Nucleus accumbens (tissue), 56 donors: Measurements from ENCODE around the gene DPEP3.
"Not testable (repeated sequence)": the region's sequence is repeated elsewhere in the genome, so short reads cannot be mapped to it uniquely, and the experiment has no call there.

Experiments
- DNase-seq, 56 donors: peaks; one replicate each; lab custom pipeline; 2025; lab: John Stamatoyannopoulos, UW

DPEP3 gene

GRCh38 chr16:67995423-67995822, 15.1 kb upstream of the DPEP3 start:
- DNase-seq = no peak

- not testable (repeated sequence) for DNase-seq
These were observed 13.7 kb upstream of the DPEP3 start for GRCh38 chr16:67994040-67994408.

GRCh38 chr16:67993207-67994039, 13.1 kb upstream of the DPEP3 start:
- DNase-seq = peak in 46 of 56 donors; percentile 3 to 75 (median 34)

GRCh38 chr16:67992661-67993206, 12.4 kb upstream of the DPEP3 start:
- no peak for DNase-seq

- DNase-seq = no peak
These were observed 9.7 kb upstream of the DPEP3 start for GRCh38 chr16:67990018-67990386.

- no peak for DNase-seq
These were observed 9.2 kb upstream of the DPEP3 start for GRCh38 chr16:67989322-67990017.

GRCh38 chr16:67988675-67989074, 8.4 kb upstream of the DPEP3 start:
- no peak for DNase-seq

GRCh38 chr16:67987460-67988160, 7.3 kb upstream of the DPEP3 start:
- DNase-seq = peak in 31 of 56 donors; percentile 6 to 55 (median 31)

- no peak for DNase-seq
These were observed 6.7 kb upstream of the DPEP3 start for GRCh38 chr16:67986949-67987348.

GRCh38 chr16:67982011-67982696, 1.9 kb upstream of the DPEP3 start:
- no peak for DNase-seq

GRCh38 chr16:67977469-67978227, 2.7 kb downstream of the DPEP3 start:
- no peak for DNase-seq

- DNase-seq = no peak
These were observed 3.3 kb downstream of the DPEP3 start for GRCh38 chr16:67977005-67977404.

- DNase-seq = no peak
These were observed 4.1 kb downstream of the DPEP3 start for GRCh38 chr16:67976205-67976604.

- no peak for DNase-seq
These were observed 4.8 kb downstream of the DPEP3 start for GRCh38 chr16:67975321-67976105.

- DNase-seq = not testable (repeated sequence)
These were observed 8.0 kb downstream of the DPEP3 start for GRCh38 chr16:67972285-67972684.

GRCh38 chr16:67971111-67971510, 9.2 kb downstream of the DPEP3 start:
- DNase-seq = no peak

- no peak for DNase-seq
These were observed 10.9 kb downstream of the DPEP3 start for GRCh38 chr16:67969254-67970039.
